Measurements from ENCODE around the gene KCNJ1. TPM values are rescaled to one million over a fixed set of nuclear protein-coding genes. Genes with fewer than 3 reads are reported as not detected.

The KCNJ1 gene
- total and polyA plus RNA-seq, 10 of the 15 experiments (the other 5 are each of a cell fraction or from before 2014, with no cell fraction given): not detected

GRCh38 chr11:128910576-128910975, 43.5 kb upstream of the KCNJ1 start:
- BruUV-seq (replicated peaks): no TSS peak
- Histone ChIP-seq H3K27ac (ENCODE audit: control insufficient read depth, insufficient read depth) (no peak overlapping the region), H3K9ac (ENCODE audit: control insufficient read depth, insufficient read depth, low read length) (no peak overlapping the region), H3K4me2 (ENCODE audit: control insufficient read depth, insufficient read depth) (no peak overlapping the region), H3K36me3 (ENCODE audit: control insufficient read depth in 2 of 2, insufficient read depth in 2 of 2, low read length in 1 of 2) (no peaks in the 10 kb centered on the region), H3K79me2 (ENCODE audit: control insufficient read depth, insufficient read depth, low read length) (no peaks in the 10 kb centered on the region), H3K4me3 (no peak overlapping the region), H3K27me3 (replicated peaks in 1 of 2; ENCODE audit: control insufficient read depth in 2 of 2, insufficient read depth in 2 of 2, low read length in 1 of 2) (peaks cover 3 to 10% of the 10 kb centered on the region in 2 experiments; a peak in 3 of 4 replicates), H2AFZ (ENCODE audit: control insufficient read depth, low read depth, low read length) (no peak overlapping the region), H3K9me3 (replicated peaks; ENCODE audit: control insufficient read depth, insufficient read depth, low read length) (no peaks in the 10 kb centered on the region; the same call in 2 of the 3 replicates), H3K4me1 (ENCODE audit: control insufficient read depth, insufficient read depth, low read length) (no peaks in the 10 kb centered on the region), H4K20me1 (ENCODE audit: control insufficient read depth, insufficient read depth) (no peaks in the 10 kb centered on the region)
- intact Hi-C loops (cut with micrococcal nuclease; ENCODE audit: unreplicated experiment): no loop called here
- WGBS (ENCODE audit: insufficient coverage, insufficient replicate concordance, low lambda C conversion rate, missing lambda C conversion rate): 82% methylated on average over 3 of the region's 3 CpGs
- in situ Hi-C loops (cut with MboI): no loop called here
- no peak for FAIRE-seq
- DNase-seq (ENCODE audit: low read depth, low spot score): no peak
- CTCF ChIA-PET: interaction anchor here (9.2 kb wide), 1 partner anchor 24 kb away, joined by 74 read pairs; no protein-coding TSS in a partner anchor
- POLR2A ChIA-PET: no interaction called here
- TF ChIP-seq E2F4 (IDR thresholded peaks at IDR 0.05; ENCODE audit: low read depth, low read length) (no peak), SIN3A (IDR thresholded peaks at IDR 0.05; ENCODE audit: low read depth, low read length) (no peak), CTCF (IDR thresholded peaks at IDR 0.05 in 2 of 3, conservative IDR thresholded peaks at IDR 0.05 in 1 of 3; ENCODE audit: control insufficient read depth in 2 of 3, extremely low read depth in 1 of 3, insufficient read depth in 1 of 3, low read depth in 3 of 3, low read length in 3 of 3) (no peak), SKIL (IDR thresholded peaks at IDR 0.05; ENCODE audit: low read depth, poor library complexity, severe bottlenecking) (no peak), BHLHE40 (IDR thresholded peaks at IDR 0.05; ENCODE audit: borderline replicate concordance in 1 of 2, low read depth in 2 of 2, low read length in 1 of 2) (no peak), SPI1 (IDR thresholded peaks at IDR 0.05; ENCODE audit: borderline replicate concordance, insufficient read depth, low read depth, low read length) (no peak), NFYA (IDR thresholded peaks at IDR 0.05; ENCODE audit: borderline replicate concordance, low read depth, low read length) (no peak), KDM1A (IDR thresholded peaks at IDR 0.05; ENCODE audit: borderline replicate concordance) (no peak)
- ATAC-seq: no peak
- RAD21 ChIA-PET (ENCODE audit: unreplicated experiment): interaction anchor here (0.7 kb wide), 1 partner anchor 153 kb away, joined by 3 read pairs; no protein-coding TSS in a partner anchor
- SMC1A ChIA-PET (ENCODE audit: uncharacterized antibody, unreplicated experiment): interaction anchor here (0.9 kb wide), 2 partner anchors 8 to 46 kb away, joined by 3 read pairs; no protein-coding TSS in a partner anchor

All from GM12878 (cell line).